ENCODE data around the gene DMD.
"Not testable (repeated sequence)": the region's sequence is repeated elsewhere in the genome, so short reads cannot be mapped to it uniquely, and the experiment has no call there.

Gene DMD

GRCh38 chrX:33194289-33194688 is 17.1 kb downstream of the DMD start:
- Histone ChIP-seq H3K27me3 (ENCODE audit: control insufficient read depth in 1 of 2, insufficient read depth in 2 of 2, low read length in 2 of 2) (no peaks in the 10 kb centered on the region), H3K4me3 (ENCODE audit: low read length in 2 of 2) (no peak overlapping the region), H3K9me3 (ENCODE audit: control insufficient read depth in 2 of 2, low read length in 2 of 2) (no peaks in the 10 kb centered on the region), H3K9ac (ENCODE audit: low read length in 2 of 2) (no peak overlapping the region), H3K36me3 (ENCODE audit: control insufficient read depth in 2 of 2, insufficient read depth in 2 of 2, low read length in 2 of 2) (no peaks in the 10 kb centered on the region), H3K27ac (ENCODE audit: low read length) (no peak overlapping the region), H3K4me1 (ENCODE audit: control insufficient read depth, insufficient read depth, low read length) (no peaks in the 10 kb centered on the region)

- H3K9ac ChIP-seq (ENCODE audit: low read length in 2 of 2) = no peak overlapping the region
- peaks cover 4% of the 10 kb centered on the region for H3K4me1 ChIP-seq (ENCODE audit: control insufficient read depth, insufficient read depth, low read length)
- no peaks in the 10 kb centered on the region for H3K36me3 ChIP-seq (ENCODE audit: control insufficient read depth in 2 of 2, insufficient read depth in 2 of 2, low read length in 2 of 2)
- H3K27ac ChIP-seq (ENCODE audit: low read length) = no peak overlapping the region
- H3K27me3 ChIP-seq (ENCODE audit: control insufficient read depth in 1 of 2, insufficient read depth in 2 of 2, low read length in 2 of 2) = no peaks in the 10 kb centered on the region
- H3K4me3 ChIP-seq (ENCODE audit: low read length in 2 of 2) = no peak overlapping the region
- H3K9me3 ChIP-seq (ENCODE audit: control insufficient read depth in 2 of 2, low read length in 2 of 2) = no peaks in the 10 kb centered on the region
Observed at GRCh38 chrX:33190016-33190415, 21.3 kb downstream of the DMD start.

DNA sequence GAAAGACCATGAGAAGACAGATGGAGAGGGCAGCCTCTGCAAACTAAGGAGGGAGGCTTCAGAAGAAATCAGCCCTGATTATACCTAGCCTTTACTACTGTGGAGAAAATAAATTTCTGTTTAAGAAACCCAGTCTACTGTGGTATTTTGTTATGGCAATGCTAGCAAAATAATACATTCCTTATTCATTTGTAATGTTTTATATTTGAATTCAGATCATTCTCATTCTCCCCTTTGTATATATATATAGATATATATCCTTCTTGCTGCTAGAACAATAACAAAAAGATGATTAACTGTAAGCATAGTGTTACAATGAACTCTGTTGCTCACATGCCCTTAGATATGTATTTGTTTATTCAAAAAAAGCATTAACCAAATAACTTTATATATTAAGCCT is 22.5 kb downstream of the DMD start:
- H3K36me3 ChIP-seq (ENCODE audit: control insufficient read depth in 2 of 2, insufficient read depth in 2 of 2, low read length in 2 of 2) = no peaks in the 10 kb centered on the region
- H3K4me1 ChIP-seq (ENCODE audit: control insufficient read depth, insufficient read depth, low read length) = peaks cover 4% of the 10 kb centered on the region
- H3K27ac ChIP-seq (ENCODE audit: low read length) = no peak overlapping the region
- no peaks in the 10 kb centered on the region for H3K27me3 ChIP-seq (ENCODE audit: control insufficient read depth in 1 of 2, insufficient read depth in 2 of 2, low read length in 2 of 2)
- H3K4me3 ChIP-seq (ENCODE audit: low read length in 2 of 2) = no peak overlapping the region
- H3K9me3 ChIP-seq (ENCODE audit: control insufficient read depth in 2 of 2, low read length in 2 of 2) = no peaks in the 10 kb centered on the region
- H3K9ac ChIP-seq (ENCODE audit: low read length in 2 of 2) = no peak overlapping the region

GRCh38 chrX:33188286-33188685 is 23.1 kb downstream of the DMD start:
- Histone ChIP-seq H3K4me1 (ENCODE audit: control insufficient read depth, insufficient read depth, low read length) (peaks cover 4% of the 10 kb centered on the region), H3K36me3 (ENCODE audit: control insufficient read depth in 2 of 2, insufficient read depth in 2 of 2, low read length in 2 of 2) (no peaks in the 10 kb centered on the region), H3K4me3 (ENCODE audit: low read length in 2 of 2) (no peak overlapping the region), H3K9ac (ENCODE audit: low read length in 2 of 2) (no peak overlapping the region), H3K27me3 (ENCODE audit: control insufficient read depth in 1 of 2, insufficient read depth in 2 of 2, low read length in 2 of 2) (no peaks in the 10 kb centered on the region), H3K9me3 (ENCODE audit: control insufficient read depth in 2 of 2, low read length in 2 of 2) (no peaks in the 10 kb centered on the region), H3K27ac (ENCODE audit: low read length) (no peak overlapping the region)

- not testable (repeated sequence) for H3K27ac ChIP-seq (ENCODE audit: low read length); H3K9me3 ChIP-seq (ENCODE audit: control insufficient read depth in 2 of 2, low read length in 2 of 2); H3K36me3 ChIP-seq (ENCODE audit: control insufficient read depth in 2 of 2, insufficient read depth in 2 of 2, low read length in 2 of 2); H3K27me3 ChIP-seq (ENCODE audit: control insufficient read depth in 1 of 2, insufficient read depth in 2 of 2, low read length in 2 of 2); H3K9ac ChIP-seq (ENCODE audit: low read length in 2 of 2); H3K4me3 ChIP-seq (ENCODE audit: low read length in 2 of 2); H3K4me1 ChIP-seq (ENCODE audit: control insufficient read depth, insufficient read depth, low read length)
Observed at GRCh38 chrX:33184803-33185202, 26.5 kb downstream of the DMD start.

DNA sequence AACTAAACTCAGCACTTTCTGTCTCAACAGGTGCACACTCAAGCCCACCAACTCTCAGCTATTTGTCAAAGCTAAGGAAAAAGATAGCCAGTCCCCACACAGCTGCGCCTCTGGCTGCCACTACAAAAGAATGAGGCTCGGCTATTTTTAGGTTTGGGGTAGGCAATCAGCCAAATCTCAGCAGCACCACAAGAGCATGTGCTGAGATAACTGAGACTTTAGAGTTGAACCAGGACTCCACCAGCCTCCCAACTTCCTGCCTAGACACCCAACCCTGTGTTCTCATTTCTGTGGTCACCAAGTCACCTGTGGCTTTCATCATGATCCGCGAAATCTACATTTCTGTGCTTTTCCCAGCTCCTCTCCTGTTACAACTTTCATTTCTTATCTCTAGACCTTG is 28.0 kb downstream of the DMD start:
- Histone ChIP-seq H3K27me3 (ENCODE audit: control insufficient read depth in 1 of 2, insufficient read depth in 2 of 2, low read length in 2 of 2) (no peaks in the 10 kb centered on the region), H3K27ac (ENCODE audit: low read length) (no peak overlapping the region), H3K9me3 (ENCODE audit: control insufficient read depth in 2 of 2, low read length in 2 of 2) (no peaks in the 10 kb centered on the region), H3K36me3 (ENCODE audit: control insufficient read depth in 2 of 2, insufficient read depth in 2 of 2, low read length in 2 of 2) (no peaks in the 10 kb centered on the region), H3K9ac (ENCODE audit: low read length in 2 of 2) (no peak overlapping the region), H3K4me3 (ENCODE audit: low read length in 2 of 2) (no peak overlapping the region), H3K4me1 (ENCODE audit: control insufficient read depth, insufficient read depth, low read length) (no peaks in the 10 kb centered on the region)

GRCh38 chrX:33178690-33179089 is 32.7 kb downstream of the DMD start:
- Histone ChIP-seq H3K36me3 (ENCODE audit: control insufficient read depth in 2 of 2, insufficient read depth in 2 of 2, low read length in 2 of 2) (no peaks in the 10 kb centered on the region), H3K27ac (ENCODE audit: low read length) (no peak overlapping the region), H3K4me3 (ENCODE audit: low read length in 2 of 2) (no peak overlapping the region), H3K9me3 (ENCODE audit: control insufficient read depth in 2 of 2, low read length in 2 of 2) (no peaks in the 10 kb centered on the region), H3K27me3 (ENCODE audit: control insufficient read depth in 1 of 2, insufficient read depth in 2 of 2, low read length in 2 of 2) (no peaks in the 10 kb centered on the region), H3K4me1 (ENCODE audit: control insufficient read depth, insufficient read depth, low read length) (no peaks in the 10 kb centered on the region), H3K9ac (ENCODE audit: low read length in 2 of 2) (no peak overlapping the region)

DNA sequence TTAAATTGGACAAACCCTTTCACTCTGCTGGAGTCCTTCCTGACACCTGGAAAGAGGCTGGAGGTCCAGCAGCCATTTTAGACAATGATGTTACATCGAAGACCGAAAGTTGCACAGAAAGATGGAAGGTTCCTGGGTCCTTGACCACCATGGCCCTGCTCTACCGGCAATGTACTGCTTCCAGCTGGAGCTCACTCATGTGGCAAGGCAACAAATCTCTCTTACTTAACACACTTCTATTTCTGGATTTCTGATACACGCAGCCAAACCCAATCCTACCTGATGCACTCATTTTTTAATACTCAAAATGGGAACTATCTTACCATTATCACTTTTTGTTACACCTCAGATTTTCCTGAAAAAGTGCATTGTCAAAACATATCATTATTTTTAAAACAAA is 33.1 kb downstream of the DMD start:
- H3K4me3 ChIP-seq (ENCODE audit: low read length in 2 of 2) = no peak overlapping the region
- no peak overlapping the region for H3K9ac ChIP-seq (ENCODE audit: low read length in 2 of 2)

DNA sequence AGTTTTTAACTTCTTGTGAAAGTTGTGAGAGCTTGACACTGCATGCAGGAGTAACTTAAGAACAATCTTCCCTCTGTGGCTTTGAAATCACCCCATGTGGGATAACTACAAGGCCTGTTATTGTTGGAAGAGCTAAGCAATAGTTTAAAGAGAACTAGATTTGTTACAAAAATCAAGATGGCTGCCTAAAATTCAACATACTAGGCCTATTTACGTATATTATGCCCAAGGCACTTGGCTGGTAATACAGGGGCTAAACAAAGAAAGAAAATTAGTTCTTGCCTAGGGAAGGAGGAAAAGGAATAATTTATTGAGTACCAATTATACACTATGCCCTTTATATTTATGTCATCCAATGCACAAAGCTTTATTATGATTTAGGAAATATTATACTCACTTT is 36.1 kb downstream of the DMD start:
- Histone ChIP-seq H3K36me3 (ENCODE audit: control insufficient read depth in 2 of 2, insufficient read depth in 2 of 2, low read length in 2 of 2) (no peaks in the 10 kb centered on the region), H3K27ac (ENCODE audit: low read length) (no peak overlapping the region), H3K4me3 (ENCODE audit: low read length in 2 of 2) (no peak overlapping the region), H3K9ac (ENCODE audit: low read length in 2 of 2) (no peak overlapping the region), H3K9me3 (ENCODE audit: control insufficient read depth in 2 of 2, low read length in 2 of 2) (no peaks in the 10 kb centered on the region), H3K27me3 (ENCODE audit: control insufficient read depth in 1 of 2, insufficient read depth in 2 of 2, low read length in 2 of 2) (no peaks in the 10 kb centered on the region), H3K4me1 (ENCODE audit: control insufficient read depth, insufficient read depth, low read length) (no peaks in the 10 kb centered on the region)

More for the DNA sequence above, 33.1 kb downstream of the DMD start:
- no peak overlapping the region for H3K27ac ChIP-seq (ENCODE audit: low read length)
- H3K27me3 ChIP-seq (ENCODE audit: control insufficient read depth in 1 of 2, insufficient read depth in 2 of 2, low read length in 2 of 2) = no peaks in the 10 kb centered on the region
- no peaks in the 10 kb centered on the region for H3K9me3 ChIP-seq (ENCODE audit: control insufficient read depth in 2 of 2, low read length in 2 of 2)
- H3K4me1 ChIP-seq (ENCODE audit: control insufficient read depth, insufficient read depth, low read length) = no peaks in the 10 kb centered on the region
- no peaks in the 10 kb centered on the region for H3K36me3 ChIP-seq (ENCODE audit: control insufficient read depth in 2 of 2, insufficient read depth in 2 of 2, low read length in 2 of 2)

GRCh38 chrX:33171041-33171440 is 40.3 kb downstream of the DMD start:
- Histone ChIP-seq H3K27me3 (ENCODE audit: control insufficient read depth in 1 of 2, insufficient read depth in 2 of 2, low read length in 2 of 2) (no peaks in the 10 kb centered on the region), H3K27ac (ENCODE audit: low read length) (no peak overlapping the region), H3K9ac (ENCODE audit: low read length in 2 of 2) (no peak overlapping the region), H3K36me3 (ENCODE audit: control insufficient read depth in 2 of 2, insufficient read depth in 2 of 2, low read length in 2 of 2) (no peaks in the 10 kb centered on the region), H3K4me3 (ENCODE audit: low read length in 2 of 2) (no peak overlapping the region), H3K9me3 (ENCODE audit: control insufficient read depth in 2 of 2, low read length in 2 of 2) (no peaks in the 10 kb centered on the region), H3K4me1 (ENCODE audit: control insufficient read depth, insufficient read depth, low read length) (no peaks in the 10 kb centered on the region)

DNA sequence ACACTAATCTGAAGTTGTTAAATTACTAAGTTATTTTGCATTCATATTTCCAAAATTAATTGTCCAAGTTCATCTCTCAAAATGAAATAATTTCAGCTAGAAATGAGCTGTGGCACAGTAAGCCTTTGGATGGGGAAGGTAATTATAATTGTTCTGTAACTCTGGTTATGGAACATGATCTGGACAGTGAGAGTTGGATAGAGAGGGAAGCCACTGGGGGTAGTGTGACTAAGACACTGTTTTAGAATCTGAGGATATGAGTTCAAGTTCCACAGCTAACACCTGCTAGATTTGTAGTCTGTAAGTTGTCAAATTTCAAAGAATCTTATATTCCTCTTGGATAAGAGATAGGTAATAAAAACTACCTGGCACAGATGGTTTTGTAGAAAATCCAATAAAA is 49.5 kb downstream of the DMD start:
- H3K9me3 ChIP-seq (ENCODE audit: control insufficient read depth in 2 of 2, low read length in 2 of 2) = no peaks in the 10 kb centered on the region
- H3K27ac ChIP-seq (ENCODE audit: low read length) = no peak overlapping the region
- no peaks in the 10 kb centered on the region for H3K27me3 ChIP-seq (ENCODE audit: control insufficient read depth in 1 of 2, insufficient read depth in 2 of 2, low read length in 2 of 2)
- H3K4me1 ChIP-seq (ENCODE audit: control insufficient read depth, insufficient read depth, low read length) = no peaks in the 10 kb centered on the region
- no peak overlapping the region for H3K9ac ChIP-seq (ENCODE audit: low read length in 2 of 2)
- no peak overlapping the region for H3K4me3 ChIP-seq (ENCODE audit: low read length in 2 of 2)
- no peaks in the 10 kb centered on the region for H3K36me3 ChIP-seq (ENCODE audit: control insufficient read depth in 2 of 2, insufficient read depth in 2 of 2, low read length in 2 of 2)

- no peak overlapping the region for H3K9ac ChIP-seq (ENCODE audit: low read length in 2 of 2)
- H3K4me1 ChIP-seq (ENCODE audit: control insufficient read depth, insufficient read depth, low read length) = no peaks in the 10 kb centered on the region
- no peak overlapping the region for H3K27ac ChIP-seq (ENCODE audit: low read length)
- no peaks in the 10 kb centered on the region for H3K27me3 ChIP-seq (ENCODE audit: control insufficient read depth in 1 of 2, insufficient read depth in 2 of 2, low read length in 2 of 2)
- H3K36me3 ChIP-seq (ENCODE audit: control insufficient read depth in 2 of 2, insufficient read depth in 2 of 2, low read length in 2 of 2) = no peaks in the 10 kb centered on the region
- H3K4me3 ChIP-seq (ENCODE audit: low read length in 2 of 2) = no peak overlapping the region
- H3K9me3 ChIP-seq (ENCODE audit: control insufficient read depth in 2 of 2, low read length in 2 of 2) = no peaks in the 10 kb centered on the region
Observed at GRCh38 chrX:33160273-33160672, 51.1 kb downstream of the DMD start.

All from stomach smooth muscle (tissue), 2 donors.